NCI-H1694 (cell line): ENCODE results near the gene UBLCP1.

Experiments
- DNase-seq: peaks from one replicate; lab custom pipeline; 2025; lab: John Stamatoyannopoulos, UW

The UBLCP1 gene

GRCh38 chr5:159313197-159313596 lies 50.1 kb downstream of the UBLCP1 start:
- no peak for DNase-seq

GRCh38 chr5:159316519-159317383 lies 53.7 kb downstream of the UBLCP1 start:
- peak; percentile 39 for DNase-seq

GRCh38 chr5:159317849-159318248 lies 54.8 kb downstream of the UBLCP1 start:
- no peak for DNase-seq

- no peak for DNase-seq
Observed at GRCh38 chr5:159318448-159318847, 55.4 kb downstream of the UBLCP1 start.

- DNase-seq: no peak
Observed at GRCh38 chr5:159319363-159319762, 56.3 kb downstream of the UBLCP1 start.

GRCh38 chr5:159319832-159320231 lies 56.7 kb downstream of the UBLCP1 start:
- no peak for DNase-seq

GRCh38 chr5:159322180-159322579 lies 59.1 kb downstream of the UBLCP1 start:
- DNase-seq: no peak

- no peak for DNase-seq
Observed at GRCh38 chr5:159324102-159324755, 61.1 kb downstream of the UBLCP1 start.

GRCh38 chr5:159324986-159325385 lies 61.9 kb downstream of the UBLCP1 start:
- no peak for DNase-seq

- DNase-seq: no peak
Observed at GRCh38 chr5:159330131-159330800, 67.2 kb downstream of the UBLCP1 start, which contains the start of gene IL12B. Gene IL12B, minus strand, starts transcription at chr5:159330487. Its CDS starts 3,705 bp downstream, at chr5:159326782.

- DNase-seq: peak; percentile 31
Observed at GRCh38 chr5:159331093-159331973, 68.2 kb downstream of the UBLCP1 start.

GRCh38 chr5:159332800-159333544 lies 69.9 kb downstream of the UBLCP1 start:
- DNase-seq: no peak

- no peak for DNase-seq
Observed at GRCh38 chr5:159333545-159333925, 70.4 kb downstream of the UBLCP1 start.
